A673 (cell line): ENCODE results near the gene F2R. TPM values are rescaled to one million over a fixed set of nuclear protein-coding genes. Genes with fewer than 3 reads are reported as not detected.

Source experiments
- BruUV-seq: library from RNA; stranded (reverse); fragments of 400-500 nt; replicated peaks from 2 replicates; lab custom pipeline; 2021; lab: Mats Ljungman, UMichigan
- CTCF ChIA-PET: fragments of 300-600 bp; sonication (Branson Sonifier 250); formaldehyde crosslinking; loops from one replicate; lab custom pipeline; 2022; ENCODE audit warnings: antibody characterized with exemption; lab: Charles Lee
- POLR2A ChIA-PET: fragments of 300-600 bp; sonication (Branson Sonifier 250); formaldehyde crosslinking; loops from one replicate; lab custom pipeline; 2022; ENCODE audit warnings: antibody characterized with exemption; ENCODE audit not compliant: low non-redundant PET; lab: Charles Lee
- DNase-seq: peaks from one replicate; pipeline ENCODE4 v3.0.0-alpha.2; 2015; ENCODE audit warnings: low spot score
- H3K27ac ChIP-seq: fragments of 200-600 bp; sonication (generic); 2 replicates; pipeline ENCODE4 v1.5.1; 2016; ENCODE audit warnings: mixed run types, low read depth, mild to moderate bottlenecking, mixed read lengths, antibody characterized with exemption, low read length; ENCODE audit not compliant: poor library complexity, severe bottlenecking
- H3K27me3 ChIP-seq: fragments of 200-600 bp; sonication (generic); replicated peaks from 2 replicates; pipeline ENCODE4 v1.6.1; 2017; ENCODE audit warnings: mixed run types, low read depth, mild to moderate bottlenecking, mixed read lengths, antibody characterized with exemption, low read length; ENCODE audit not compliant: insufficient read depth, poor library complexity
- H3K36me3 ChIP-seq: fragments of 200-600 bp; sonication (generic); 2 replicates; pipeline ENCODE4 v1.6.1; 2016; ENCODE audit warnings: mixed run types, mild to moderate bottlenecking, mixed read lengths, antibody characterized with exemption, low read length; ENCODE audit not compliant: insufficient read depth, poor library complexity, severe bottlenecking
- H3K4me1 ChIP-seq: fragments of 200-600 bp; sonication (generic); 2 replicates; pipeline ENCODE4 v1.6.1; 2017; ENCODE audit warnings: mixed run types, mild to moderate bottlenecking, mixed read lengths, antibody characterized with exemption, low read length; ENCODE audit not compliant: insufficient read depth, poor library complexity, severe bottlenecking
- H3K4me3 ChIP-seq: fragments of 200-600 bp; sonication (generic); 2 replicates; pipeline ENCODE4 v1.5.1; 2016; ENCODE audit warnings: low read depth, mixed run types, mild to moderate bottlenecking, mixed read lengths, low read length; ENCODE audit not compliant: poor library complexity, severe bottlenecking
- H3K9me3 ChIP-seq: fragments of 200-600 bp; sonication (generic); 2 replicates; pipeline ENCODE4 v1.6.1; 2016; ENCODE audit warnings: mixed run types, low read depth, mild to moderate bottlenecking, mixed read lengths, antibody characterized with exemption, low read length; ENCODE audit not compliant: poor library complexity, severe bottlenecking
- CTCF ChIP-seq: fragments of 300-800, 200-600 bp; sonication (generic); conservative IDR thresholded peaks from 2 replicates; pipeline ENCODE4 v1.5.1; 2017; ENCODE audit warnings: low read depth, mild to moderate bottlenecking, antibody characterized with exemption, low read length, moderate library complexity, mixed read lengths
- EZH2 ChIP-seq: fragments of 200-600 bp; sonication (generic); IDR thresholded peaks from 2 replicates; pipeline ENCODE4 v1.6.1; 2017; ENCODE audit warnings: borderline replicate concordance, low read depth, mild to moderate bottlenecking, mixed read lengths, antibody characterized with exemption, low read length; ENCODE audit not compliant: poor library complexity, severe bottlenecking
- intact Hi-C: fragments of 100-400 bp; cut with micrococcal nuclease; formaldehyde crosslinking; loops from one replicate; pipeline ENCODE4 v1.10.0; 2022; ENCODE audit not compliant: unreplicated experiment
- total RNA-seq: library from RNA; stranded (reverse); gene quantifications from 2 replicates; pipeline ENCODE4 v1.2.3, GENCODE V29; 2021

Gene F2R
- total RNA-seq, 1 experiment from 2014 or later, result 83.3 TPM

- no peak for DNase-seq
- ChIA-PET POLR2A (interaction anchor here (0.7 kb wide), 1 partner anchor 91 kb away, joined by 4 read pairs; no protein-coding TSS in a partner anchor), CTCF (no interaction called here)
- Histone ChIP-seq H3K27ac (no peak overlapping the region), H3K27me3 (no peaks in the 10 kb centered on the region), H3K4me1 (peaks cover 76% of the 10 kb centered on the region), H3K4me3 (no peak overlapping the region), H3K9me3 (no peaks in the 10 kb centered on the region), H3K36me3 (no peaks in the 10 kb centered on the region)
- intact Hi-C loops, result no loop called here
- TF ChIP-seq EZH2, result no peak
- no TSS peak for BruUV-seq
Observed at GRCh38 chr5:76692274-76692540, 23.7 kb upstream of the F2R start.

- no peaks in the 10 kb centered on the region for H3K27me3 ChIP-seq
- H3K27ac ChIP-seq, result no peak overlapping the region
- BruUV-seq, result no TSS peak
- no peak for DNase-seq
- POLR2A ChIA-PET, result interaction anchor here (0.7 kb wide), 1 partner anchor 91 kb away, joined by 4 read pairs; no protein-coding TSS in a partner anchor
- TF ChIP-seq CTCF (no peak), EZH2 (no peak)
- CTCF ChIA-PET, result no interaction called here
- peaks cover 76% of the 10 kb centered on the region for H3K4me1 ChIP-seq
- H3K9me3 ChIP-seq, result no peaks in the 10 kb centered on the region
- H3K4me3 ChIP-seq, result no peak overlapping the region
- intact Hi-C loops, result no loop called here
- peaks cover under 1% of the 10 kb centered on the region for H3K36me3 ChIP-seq
Observed at GRCh38 chr5:76692651-76693050, 23.3 kb upstream of the F2R start.

GRCh38 chr5:76693141-76693540, 22.8 kb upstream of the F2R start:
- TF ChIP-seq EZH2, result no peak
- TF ChIP-seq CTCF, result no peak
- Histone ChIP-seq H3K4me1 (peaks cover 73% of the 10 kb centered on the region), H3K36me3 (peaks cover 5% of the 10 kb centered on the region), H3K4me3 (no peak overlapping the region), H3K27me3 (no peaks in the 10 kb centered on the region), H3K9me3 (peaks cover 4% of the 10 kb centered on the region), H3K27ac (no peak overlapping the region)
- POLR2A ChIA-PET, result no interaction called here
- CTCF ChIA-PET, result no interaction called here
- BruUV-seq, result no TSS peak
- intact Hi-C loops, result no loop called here
- DNase-seq, result no peak

GRCh38 chr5:76694317-76694716, 21.6 kb upstream of the F2R start:
- no TSS peak for BruUV-seq
- H3K36me3 ChIP-seq, result peaks cover 6% of the 10 kb centered on the region
- no peak for TF ChIP-seq CTCF
- no peak for TF ChIP-seq EZH2
- no peak for DNase-seq
- H3K27me3 ChIP-seq, result no peaks in the 10 kb centered on the region
- no peak overlapping the region for H3K27ac ChIP-seq
- peaks cover 61% of the 10 kb centered on the region for H3K4me1 ChIP-seq
- POLR2A ChIA-PET, result no interaction called here
- CTCF ChIA-PET, result no interaction called here
- H3K9me3 ChIP-seq, result peaks cover 5% of the 10 kb centered on the region
- intact Hi-C loops, result no loop called here
- no peak overlapping the region for H3K4me3 ChIP-seq
